Measurements from ENCODE around the gene TMEM273.

The TMEM273 gene

GRCh38 chr10:49187950-49188761 is at the start of gene TMEM273:
TSS of gene TMEM273 (minus strand) at chr10:49188391. CDS start at chr10:49188336, 55 bp downstream.
- peak; percentile 95 for DNase-seq (ENCODE audit: low spot score)

- peak; percentile 16 for DNase-seq (ENCODE audit: low spot score)
Observed at GRCh38 chr10:49237985-49238384, 49.8 kb upstream of the TMEM273 start.

- no peak for DNase-seq (ENCODE audit: low spot score)
Observed at GRCh38 chr10:49235392-49235791, 47.2 kb upstream of the TMEM273 start.

- DNase-seq (ENCODE audit: low spot score), result no peak
Observed at GRCh38 chr10:49231086-49231820, 43.1 kb upstream of the TMEM273 start.

GRCh38 chr10:49230004-49230403 is 41.8 kb upstream of the TMEM273 start:
- no peak for DNase-seq (ENCODE audit: low spot score)

- DNase-seq (ENCODE audit: low spot score), result no peak
Observed at GRCh38 chr10:49228677-49229076, 40.5 kb upstream of the TMEM273 start.

- no peak for DNase-seq (ENCODE audit: low spot score)
Observed at GRCh38 chr10:49227406-49227805, 39.2 kb upstream of the TMEM273 start.

GRCh38 chr10:49226594-49226993 is 38.4 kb upstream of the TMEM273 start:
- no peak for DNase-seq (ENCODE audit: low spot score)

- DNase-seq (ENCODE audit: low spot score), result no peak
Observed at GRCh38 chr10:49225218-49225876, 37.2 kb upstream of the TMEM273 start.

- no peak for DNase-seq (ENCODE audit: low spot score)
Observed at GRCh38 chr10:49223205-49223604, 35.0 kb upstream of the TMEM273 start.

- no peak for DNase-seq (ENCODE audit: low spot score)
Observed at GRCh38 chr10:49222170-49222569, 34.0 kb upstream of the TMEM273 start.

- no peak for DNase-seq (ENCODE audit: low spot score)
Observed at GRCh38 chr10:49220679-49221078, 32.5 kb upstream of the TMEM273 start.

GRCh38 chr10:49220031-49220430 is 31.8 kb upstream of the TMEM273 start:
- DNase-seq (ENCODE audit: low spot score), result no peak

GRCh38 chr10:49219248-49219647 is 31.1 kb upstream of the TMEM273 start:
- no peak for DNase-seq (ENCODE audit: low spot score)

GRCh38 chr10:49218480-49218879 is 30.3 kb upstream of the TMEM273 start:
- DNase-seq (ENCODE audit: low spot score), result no peak

- no peak for DNase-seq (ENCODE audit: low spot score)
Observed at GRCh38 chr10:49217645-49218044, 29.5 kb upstream of the TMEM273 start.

- no peak for DNase-seq (ENCODE audit: low spot score)
Observed at GRCh38 chr10:49213211-49213610, 25.0 kb upstream of the TMEM273 start.

- DNase-seq (ENCODE audit: low spot score), result no peak
Observed at GRCh38 chr10:49212783-49213182, 24.6 kb upstream of the TMEM273 start.

- DNase-seq (ENCODE audit: low spot score), result no peak
Observed at GRCh38 chr10:49212076-49212475, 23.9 kb upstream of the TMEM273 start.

GRCh38 chr10:49208996-49209395 is 20.8 kb upstream of the TMEM273 start:
- DNase-seq (ENCODE audit: low spot score), result no peak

- peak; percentile 34 for DNase-seq (ENCODE audit: low spot score)
Observed at GRCh38 chr10:49207936-49208487, 19.8 kb upstream of the TMEM273 start.

GRCh38 chr10:49207113-49207512 is 18.9 kb upstream of the TMEM273 start:
- no peak for DNase-seq (ENCODE audit: low spot score)

All from Ammon's horn (tissue), 1 donor.